ENCODE measurements around the gene STX8. TPM values are rescaled to one million over a fixed set of nuclear protein-coding genes. Genes with fewer than 3 reads are reported as not detected.

Gene STX8
- total and polyA plus RNA-seq, 9 of the 15 experiments (the other 6 are each of a cell fraction or from before 2014, with no cell fraction given), result 14.6 to 42.5 (median 22.1) TPM

GRCh38 chr17:9226130-9226793 is 349.4 kb downstream of the STX8 start (continued):
- TF ChIP-seq, protein P1, sequence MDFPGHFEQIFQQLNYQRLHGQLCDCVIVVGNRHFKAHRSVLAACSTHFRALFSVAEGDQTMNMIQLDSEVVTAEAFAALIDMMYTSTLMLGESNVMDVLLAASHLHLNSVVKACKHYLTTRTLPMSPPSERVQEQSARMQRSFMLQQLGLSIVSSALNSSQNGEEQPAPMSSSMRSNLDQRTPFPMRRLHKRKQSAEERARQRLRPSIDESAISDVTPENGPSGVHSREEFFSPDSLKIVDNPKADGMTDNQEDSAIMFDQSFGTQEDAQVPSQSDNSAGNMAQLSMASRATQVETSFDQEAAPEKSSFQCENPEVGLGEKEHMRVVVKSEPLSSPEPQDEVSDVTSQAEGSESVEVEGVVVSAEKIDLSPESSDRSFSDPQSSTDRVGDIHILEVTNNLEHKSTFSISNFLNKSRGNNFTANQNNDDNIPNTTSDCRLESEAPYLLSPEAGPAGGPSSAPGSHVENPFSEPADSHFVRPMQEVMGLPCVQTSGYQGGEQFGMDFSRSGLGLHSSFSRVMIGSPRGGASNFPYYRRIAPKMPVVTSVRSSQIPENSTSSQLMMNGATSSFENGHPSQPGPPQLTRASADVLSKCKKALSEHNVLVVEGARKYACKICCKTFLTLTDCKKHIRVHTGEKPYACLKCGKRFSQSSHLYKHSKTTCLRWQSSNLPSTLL (IDR thresholded peaks at IDR 0.05), result no peak
- no peak for TF ChIP-seq HNRNPLL (IDR thresholded peaks at IDR 0.05; ENCODE audit: low read depth, low read length, poor library complexity, severe bottlenecking)
- TF ChIP-seq TSHZ1 (CRISPR knock-in tag; IDR thresholded peaks at IDR 0.05), result no peak
- TF ChIP-seq ZNF253 (CRISPR knock-in tag; conservative IDR thresholded peaks at IDR 0.05), result no peak
- no peak for TF ChIP-seq NFIC (IDR thresholded peaks at IDR 0.05)
- TF ChIP-seq ZNF398 (CRISPR knock-in tag; IDR thresholded peaks at IDR 0.05), result no peak
- TF ChIP-seq ZNF232 (CRISPR knock-in tag; IDR thresholded peaks at IDR 0.05), result no peak
- TF ChIP-seq NELFE (IDR thresholded peaks at IDR 0.05; ENCODE audit: insufficient read depth, insufficient read length), result no peak
- TF ChIP-seq IRF2 (CRISPR knock-in tag; IDR thresholded peaks at IDR 0.05), result no peak
